Vagina (tissue), 2 donors: ENCODE measurements around the gene CPNE6.

Source experiments
- POLR2A ChIP-seq, 2 donors: fragments of 450-650 bp; IDR thresholded peaks; one replicate each; pipeline ENCODE4 v1.6.1; 2017; ENCODE audit warnings: antibody characterized with exemption in 2 of 2, mild to moderate bottlenecking in 2 of 2, moderate library complexity in 2 of 2
- TF ChIP-seq, protein P1 (sequence below), 3 experiments: fragments of 450-650 bp in 2 of 3; fragments of 200-600 bp in 1 of 3; sonication (generic) in 1 of 3; IDR thresholded peaks; one replicate each; pipeline ENCODE4 v1.5.1; 2017 to 2019; ENCODE audit warnings: antibody characterized with exemption in 3 of 3, mild to moderate bottlenecking in 2 of 3, moderate library complexity in 2 of 3

GRCh38 chr14:24116128-24116814, 44.9 kb downstream of the CPNE6 start:
- TF ChIP-seq, protein P1, sequence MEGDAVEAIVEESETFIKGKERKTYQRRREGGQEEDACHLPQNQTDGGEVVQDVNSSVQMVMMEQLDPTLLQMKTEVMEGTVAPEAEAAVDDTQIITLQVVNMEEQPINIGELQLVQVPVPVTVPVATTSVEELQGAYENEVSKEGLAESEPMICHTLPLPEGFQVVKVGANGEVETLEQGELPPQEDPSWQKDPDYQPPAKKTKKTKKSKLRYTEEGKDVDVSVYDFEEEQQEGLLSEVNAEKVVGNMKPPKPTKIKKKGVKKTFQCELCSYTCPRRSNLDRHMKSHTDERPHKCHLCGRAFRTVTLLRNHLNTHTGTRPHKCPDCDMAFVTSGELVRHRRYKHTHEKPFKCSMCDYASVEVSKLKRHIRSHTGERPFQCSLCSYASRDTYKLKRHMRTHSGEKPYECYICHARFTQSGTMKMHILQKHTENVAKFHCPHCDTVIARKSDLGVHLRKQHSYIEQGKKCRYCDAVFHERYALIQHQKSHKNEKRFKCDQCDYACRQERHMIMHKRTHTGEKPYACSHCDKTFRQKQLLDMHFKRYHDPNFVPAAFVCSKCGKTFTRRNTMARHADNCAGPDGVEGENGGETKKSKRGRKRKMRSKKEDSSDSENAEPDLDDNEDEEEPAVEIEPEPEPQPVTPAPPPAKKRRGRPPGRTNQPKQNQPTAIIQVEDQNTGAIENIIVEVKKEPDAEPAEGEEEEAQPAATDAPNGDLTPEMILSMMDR (IDR thresholded peaks at IDR 0.05) = no peak
- no peak for TF ChIP-seq POLR2A (IDR thresholded peaks at IDR 0.05)
